Esophagus muscularis mucosa (tissue), 4 donors: Measurements from ENCODE around the gene CARS1. TPM values are rescaled to one million over a fixed set of nuclear protein-coding genes. Genes with fewer than 3 reads are reported as not detected.

Source experiments
- DNase-seq: peaks from one replicate; pipeline ENCODE4 v3.0.0-alpha.2; 2017; ENCODE audit errors: extremely low spot score
- H3K27ac ChIP-seq, 4 donors: fragments of 200-600 bp; sonication (generic); replicated peaks in 1 of 4; 1 replicate in 3 of 4; 2 replicates in 1 of 4; pipeline ENCODE4 v1.5.1; 2016 to 2019; ENCODE audit warnings: mild to moderate bottlenecking in 1 of 4
- H3K27me3 ChIP-seq, 4 donors: fragments of 200-600 bp; sonication (generic); one replicate each; pipeline versions ENCODE4 v1.5.1 to v1.6.0; 2016 to 2019
- H3K36me3 ChIP-seq, 4 donors: fragments of 200-600 bp; sonication (generic); one replicate each; pipeline ENCODE4 v1.5.1; 2016 to 2019
- H3K4me1 ChIP-seq, 4 donors: fragments of 200-600 bp; sonication (generic); one replicate each; pipeline ENCODE4 v1.5.1; 2016 to 2019
- H3K4me3 ChIP-seq, 4 donors: fragments of 200-600 bp; sonication (generic); 1 replicate in 2 of 4; 2 replicates in 2 of 4; pipeline ENCODE4 v1.5.1; 2016 to 2019; ENCODE audit warnings: mild to moderate bottlenecking in 4 of 4, moderate library complexity in 1 of 4
- H3K9me3 ChIP-seq, 4 donors: fragments of 200-600 bp; sonication (generic); 1 replicate in 3 of 4; 2 replicates in 1 of 4; pipeline ENCODE4 v1.5.1; 2016 to 2019
- EP300 ChIP-seq: sonication (generic); formaldehyde crosslinking; IDR thresholded peaks from one replicate; pipeline ENCODE4 v1.6.1; 2017; ENCODE audit warnings: antibody characterized with exemption
- POLR2A ChIP-seq: fragments of 450-650 bp; IDR thresholded peaks from one replicate; pipeline ENCODE4 v1.6.1; 2017; ENCODE audit warnings: antibody characterized with exemption, moderate library complexity, mild to moderate bottlenecking, low read depth
- POLR2AphosphoS5 ChIP-seq, 2 donors: sonication (generic); formaldehyde crosslinking; IDR thresholded peaks; one replicate each; pipeline ENCODE4 v1.6.1; 2017; ENCODE audit warnings: antibody characterized with exemption in 2 of 2
- WGBS: methylation state at CpG from one replicate; pipeline ENCODE4 v1.1.5; 2018; 5-methylcytosine and 5-hydroxymethylcytosine counted together
- intact Hi-C: fragments of 100-400 bp; cut with DNase I; formaldehyde crosslinking; loops from one replicate; pipeline ENCODE4 v1.15.1; 2023
- total RNA-seq, 4 donors: library from RNA; depleted of rRNA; stranded (reverse); fragments of >200 nt; gene quantifications; one replicate each; pipeline versions ENCODE4 v1.1.0 to v1.2.1, GENCODE V29; 2016
- TF ChIP-seq, protein P1 (sequence below), 3 experiments: fragments of 200-600 bp in 2 of 3; fragments of 450-650 bp in 1 of 3; sonication (generic) in 2 of 3; IDR thresholded peaks; one replicate each; pipeline ENCODE4 v1.5.1; 2017 to 2019; ENCODE audit warnings: antibody characterized with exemption in 3 of 3, mild to moderate bottlenecking in 2 of 3, moderate library complexity in 1 of 3

The CARS1 gene
- total RNA-seq, 4 donors from 2014 or later: 30.3 to 35.6 (median 34.9) TPM

DNA sequence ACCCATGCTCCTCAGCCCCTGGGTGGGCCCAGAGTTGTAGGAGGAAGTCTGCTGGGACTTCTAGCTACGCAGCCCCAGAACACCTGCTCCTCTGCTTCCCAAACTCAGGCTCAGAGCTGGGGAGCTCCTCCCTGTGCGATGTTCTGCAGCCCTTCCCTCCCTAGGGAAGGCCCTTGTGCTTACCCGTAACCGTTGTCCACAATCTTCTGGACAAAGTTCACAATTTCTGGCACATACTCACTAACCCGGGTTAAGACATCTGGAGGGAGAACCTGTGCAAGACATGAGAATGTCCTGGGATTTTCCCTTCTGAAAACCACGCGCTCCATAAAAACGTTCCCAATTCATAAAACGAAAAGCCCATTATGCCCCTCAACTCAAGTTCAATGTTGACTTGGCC lies 28.4 kb downstream of the CARS1 start:
- DNase-seq: no peak
- Histone ChIP-seq H3K9me3 (no peaks in the 10 kb centered on the region), H3K36me3 (peaks cover 40 to 86% (median 73%) of the 10 kb centered on the region in 4 donors), H3K4me3 (no peak overlapping the region), H3K27ac (no peak overlapping the region), H3K4me1 (peaks cover 6 to 8% (median 7%) of the 10 kb centered on the region in 4 donors), H3K27me3 (no peaks in the 10 kb centered on the region)
- 95% methylated on average over 9 of the region's 9 CpGs for WGBS
- no peak for TF ChIP-seq POLR2A
- TF ChIP-seq, protein P1, sequence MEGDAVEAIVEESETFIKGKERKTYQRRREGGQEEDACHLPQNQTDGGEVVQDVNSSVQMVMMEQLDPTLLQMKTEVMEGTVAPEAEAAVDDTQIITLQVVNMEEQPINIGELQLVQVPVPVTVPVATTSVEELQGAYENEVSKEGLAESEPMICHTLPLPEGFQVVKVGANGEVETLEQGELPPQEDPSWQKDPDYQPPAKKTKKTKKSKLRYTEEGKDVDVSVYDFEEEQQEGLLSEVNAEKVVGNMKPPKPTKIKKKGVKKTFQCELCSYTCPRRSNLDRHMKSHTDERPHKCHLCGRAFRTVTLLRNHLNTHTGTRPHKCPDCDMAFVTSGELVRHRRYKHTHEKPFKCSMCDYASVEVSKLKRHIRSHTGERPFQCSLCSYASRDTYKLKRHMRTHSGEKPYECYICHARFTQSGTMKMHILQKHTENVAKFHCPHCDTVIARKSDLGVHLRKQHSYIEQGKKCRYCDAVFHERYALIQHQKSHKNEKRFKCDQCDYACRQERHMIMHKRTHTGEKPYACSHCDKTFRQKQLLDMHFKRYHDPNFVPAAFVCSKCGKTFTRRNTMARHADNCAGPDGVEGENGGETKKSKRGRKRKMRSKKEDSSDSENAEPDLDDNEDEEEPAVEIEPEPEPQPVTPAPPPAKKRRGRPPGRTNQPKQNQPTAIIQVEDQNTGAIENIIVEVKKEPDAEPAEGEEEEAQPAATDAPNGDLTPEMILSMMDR (IDR thresholded peaks at IDR 0.05): no peak
- TF ChIP-seq POLR2AphosphoS5 (IDR thresholded peaks at IDR 0.05): no peak
- TF ChIP-seq EP300: no peak
- intact Hi-C loops: no loop called here

DNA sequence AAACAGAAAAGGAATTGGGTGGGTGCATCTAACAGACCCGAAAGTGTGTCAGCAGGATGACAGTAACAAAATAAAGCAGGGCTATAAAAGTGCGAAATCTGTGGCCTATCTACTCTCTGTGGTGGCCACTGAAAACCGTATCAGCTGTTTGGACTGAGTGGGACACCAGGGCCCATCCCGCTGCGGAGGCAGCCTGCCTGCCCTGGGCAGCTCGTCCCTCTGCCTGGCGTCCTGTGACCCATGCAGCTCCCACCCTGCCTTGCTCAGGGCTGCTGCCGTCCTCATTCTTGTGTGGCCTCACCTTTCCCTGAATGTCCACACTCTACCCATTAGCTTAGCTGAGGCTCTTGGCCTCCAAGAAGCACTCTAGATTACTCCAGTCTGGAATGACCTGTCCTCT lies 30.4 kb downstream of the CARS1 start:
- peaks cover 40 to 79% (median 71%) of the 10 kb centered on the region in 4 donors for H3K36me3 ChIP-seq
- intact Hi-C loops: no loop called here

DNA sequence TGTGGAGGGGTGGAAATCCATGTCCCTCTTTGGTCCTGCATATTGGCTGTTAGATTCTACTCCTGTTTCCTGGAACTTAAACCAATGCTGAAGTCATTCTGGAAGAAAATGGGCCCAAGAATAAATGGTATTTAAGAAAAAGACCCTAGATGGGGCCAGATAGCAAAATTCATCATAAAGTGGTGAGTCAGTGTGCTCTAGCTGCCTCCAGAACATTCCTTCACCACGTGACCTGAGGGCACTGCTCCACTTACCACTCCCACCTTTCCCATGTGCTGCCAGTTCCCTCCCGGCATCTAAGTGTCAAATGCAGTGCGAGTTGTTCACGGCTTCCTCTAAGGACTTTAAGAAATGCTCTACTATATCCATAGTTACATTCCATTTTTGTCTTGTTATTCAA lies 34.2 kb downstream of the CARS1 start:
- H3K27ac ChIP-seq: peak overlapping the region in 1 of 4 donors; percentile 14
- H3K27me3 ChIP-seq: no peaks in the 10 kb centered on the region
- intact Hi-C loops: no loop called here
- H3K4me3 ChIP-seq: no peak overlapping the region
- H3K4me1 ChIP-seq: peaks cover 5 to 27% (median 20%) of the 10 kb centered on the region in 4 donors
- peaks cover 35 to 79% (median 73%) of the 10 kb centered on the region in 4 donors for H3K36me3 ChIP-seq
- no peaks in the 10 kb centered on the region for H3K9me3 ChIP-seq
- WGBS: 74% methylated on average over 4 of the region's 4 CpGs
- no peak for TF ChIP-seq POLR2A
- peak in 1 of 2 donors; percentile 23 for TF ChIP-seq POLR2AphosphoS5 (IDR thresholded peaks at IDR 0.05)
- DNase-seq: no peak

More for the DNA sequence above, 30.4 kb downstream of the CARS1 start:
- TF ChIP-seq, protein P1 (IDR thresholded peaks at IDR 0.05): no peak
- TF ChIP-seq POLR2AphosphoS5 (IDR thresholded peaks at IDR 0.05) (no peak), POLR2A (no peak), EP300 (no peak)
- H3K4me3 ChIP-seq: no peak overlapping the region
- WGBS: 98% methylated on average over 8 of the region's 8 CpGs
- no peak overlapping the region for H3K27ac ChIP-seq
- H3K27me3 ChIP-seq: no peaks in the 10 kb centered on the region
- H3K4me1 ChIP-seq: peaks cover 12 to 21% (median 16%) of the 10 kb centered on the region in 4 donors
- no peaks in the 10 kb centered on the region for H3K9me3 ChIP-seq
- no peak for DNase-seq

DNA sequence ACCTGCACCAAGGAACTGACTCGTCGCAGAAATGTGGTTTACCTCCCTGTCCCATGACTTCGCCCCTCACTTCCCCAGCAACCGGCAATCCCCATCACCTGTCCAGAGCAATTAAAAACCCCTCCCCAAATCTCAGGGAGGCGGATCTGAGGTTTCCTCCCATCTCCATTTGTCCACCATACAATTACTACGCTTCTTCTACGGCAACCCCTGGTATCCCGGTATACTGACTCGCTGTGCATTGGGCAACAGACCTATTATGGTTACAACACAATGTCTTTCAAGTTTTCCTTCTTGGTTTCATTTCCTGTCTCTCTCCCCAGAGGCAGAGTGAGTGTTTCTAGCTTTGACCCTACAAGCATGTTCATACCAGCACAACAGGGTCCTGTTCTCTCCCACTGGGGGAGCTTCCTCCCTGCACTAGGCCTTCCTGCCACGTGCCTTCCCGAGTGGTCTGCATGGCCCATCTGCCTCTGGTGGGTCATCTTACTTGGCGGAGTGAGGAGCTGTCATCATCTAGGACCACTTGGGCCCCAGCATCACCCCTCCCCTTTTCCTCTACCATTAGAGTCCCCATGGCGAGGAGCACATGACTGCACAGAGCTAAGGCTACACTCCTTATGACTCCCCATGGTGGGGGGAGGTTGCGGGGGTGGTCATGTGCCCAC lies 34.8 kb downstream of the CARS1 start:
- H3K4me3 ChIP-seq: no peak overlapping the region
- 86% methylated on average over 14 of the region's 14 CpGs for WGBS
- peak overlapping the region in 1 of 4 donors; percentile 14 for H3K27ac ChIP-seq
- intact Hi-C loops: no loop called here
- H3K27me3 ChIP-seq: no peaks in the 10 kb centered on the region
- DNase-seq: no peak
- H3K36me3 ChIP-seq: peaks cover 40 to 80% (median 73%) of the 10 kb centered on the region in 4 donors
- TF ChIP-seq POLR2AphosphoS5 (IDR thresholded peaks at IDR 0.05): peak in 1 of 2 donors; percentile 13
- no peak for TF ChIP-seq POLR2A
- H3K9me3 ChIP-seq: no peaks in the 10 kb centered on the region
- H3K4me1 ChIP-seq: peaks cover 5 to 27% (median 20%) of the 10 kb centered on the region in 4 donors

DNA sequence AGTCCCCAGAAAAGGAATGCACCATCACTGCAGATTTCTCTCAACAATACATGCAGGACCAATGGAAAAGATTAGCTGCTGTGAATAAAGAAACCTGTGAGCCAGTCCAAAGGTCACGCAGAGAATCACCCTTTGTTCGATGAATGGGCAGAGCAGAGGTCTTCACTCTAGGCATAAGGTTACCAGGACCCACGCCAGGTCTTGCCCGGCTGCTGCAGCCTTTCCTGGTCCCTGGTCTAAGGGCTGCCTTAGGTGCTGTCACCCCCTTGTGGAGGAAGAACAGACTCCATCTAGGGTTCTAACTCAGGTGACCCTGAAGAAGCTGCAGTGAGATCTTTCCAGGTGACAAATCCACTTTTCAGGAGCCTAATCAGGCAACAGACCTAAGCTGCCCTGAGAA lies 36.1 kb downstream of the CARS1 start:
- no peaks in the 10 kb centered on the region for H3K9me3 ChIP-seq
- TF ChIP-seq EP300: no peak
- TF ChIP-seq, protein P1 (IDR thresholded peaks at IDR 0.05): peak; percentile 29 to 52 (median 48)
- intact Hi-C loops: no loop called here
- no peak overlapping the region for H3K27ac ChIP-seq
- H3K27me3 ChIP-seq: no peaks in the 10 kb centered on the region
- peaks cover 5 to 27% (median 20%) of the 10 kb centered on the region in 4 donors for H3K4me1 ChIP-seq
- H3K4me3 ChIP-seq: no peak overlapping the region
- DNase-seq: no peak
- H3K36me3 ChIP-seq: peaks cover 42 to 82% (median 73%) of the 10 kb centered on the region in 4 donors
- 58% methylated on average over 4 of the region's 4 CpGs for WGBS
